Left lung (tissue), 10 donors: ENCODE data around the gene RALBP1. TPM values are rescaled to one million over a fixed set of nuclear protein-coding genes. Genes with fewer than 3 reads are reported as not detected.

Source experiments
- ATAC-seq: fragments of 200-7000 bp; cut with Tn5 transposase; one replicate; pipeline ENCODE4 v1.9.1; 2020; ENCODE audit warnings: moderate library complexity
- DNase-seq, 4 donors: peaks; one replicate each; pipeline ENCODE4 v3.0.0-alpha.2; 2013 to 2020
- H3K27ac ChIP-seq, 2 donors: fragments of 200-600 bp; sonication (generic) in 1 of 2; one replicate each; pipeline versions ENCODE4 v1.5.0 to v1.8.0; 2020 to 2021
- H3K27me3 ChIP-seq, 2 donors: fragments of 200-600 bp; sonication (generic) in 1 of 2; one replicate each; pipeline versions ENCODE4 v1.5.0 to v1.8.0; 2020 to 2021
- H3K36me3 ChIP-seq, 2 donors: fragments of 200-600 bp; sonication (generic) in 1 of 2; one replicate each; pipeline versions ENCODE4 v1.5.0 to v1.8.0; 2020 to 2021
- H3K4me1 ChIP-seq, 2 donors: fragments of 200-600 bp; one replicate each; pipeline ENCODE4 v1.8.0; 2021
- H3K4me3 ChIP-seq, 2 donors: fragments of 200-600 bp; sonication (generic) in 1 of 2; one replicate each; pipeline versions ENCODE4 v1.5.0 to v1.8.0; 2020 to 2021; ENCODE audit warnings: mild to moderate bottlenecking in 1 of 2
- H3K9me3 ChIP-seq, 2 donors: fragments of 200-600 bp; sonication (generic) in 1 of 2; one replicate each; pipeline versions ENCODE4 v1.5.0 to v1.8.0; 2020 to 2021
- intact Hi-C, 2 donors: fragments of 100-400 bp; cut with DNase I; formaldehyde crosslinking; loops; one replicate each; pipeline versions ENCODE4 v1.11.2 to v1.14.2; 2022
- polyA plus RNA-seq, 6 donors: library from polyadenylated mRNA; unstranded; fragments of 120-200 nt; gene quantifications; one replicate each; pipeline ENCODE4 v1.2.1, GENCODE V29; 2013; ENCODE audit not compliant: insufficient read length in 6 of 6
- total RNA-seq, 2 donors: library from RNA; stranded (reverse); fragmentation: NEBNext Ultra II Directional; extraction: Animal tissue kit (Norgen Biotek cat#: 25700); gene quantifications; one replicate each; pipeline ENCODE4 v1.2.1, GENCODE V29; 2021
- TF ChIP-seq, protein P1 (sequence below), 2 donors: fragments of 200-600 bp; sonication (generic) in 1 of 2; IDR thresholded peaks; one replicate each; pipeline versions ENCODE4 v1.5.0 to v1.8.0; 2021; ENCODE audit warnings: antibody characterized with exemption in 2 of 2
- donor health status: DM: no; HTN: yes; CAD: no.
- donor health status: DM: no; HTN: no; CAD: no.

RALBP1 gene
- total and polyA plus RNA-seq, 8 donors: 46.5 to 53.0 (median 49.9) TPM

DNA sequence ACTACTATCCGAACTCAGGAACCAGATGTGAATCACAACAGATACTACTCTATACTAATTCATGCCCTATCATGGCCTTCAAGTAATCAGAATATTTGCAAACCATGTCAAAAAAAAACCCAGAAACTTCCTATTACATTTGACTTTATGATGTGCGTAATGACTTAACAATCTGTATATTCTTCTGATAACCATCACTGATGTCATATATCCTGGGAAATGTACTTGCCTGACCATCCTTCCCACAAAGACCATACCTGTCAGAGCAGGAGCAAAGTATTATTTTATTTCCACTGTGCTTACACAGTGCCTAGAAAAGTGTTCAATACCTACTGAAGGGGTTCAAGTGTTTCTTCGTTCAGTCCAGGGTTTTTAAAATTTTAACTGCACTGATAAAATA lies 111.5 kb downstream of the RALBP1 start:
- ATAC-seq (no peak), DNase-seq (no peak)
- H3K4me3 ChIP-seq: no peak overlapping the region
- peaks cover 0 to 76% of the 10 kb centered on the region in 2 donors for H3K36me3 ChIP-seq
- intact Hi-C loops: no loop called here
- H3K4me1 ChIP-seq: no peaks in the 10 kb centered on the region
- no peaks in the 10 kb centered on the region for H3K9me3 ChIP-seq
- no peak overlapping the region for H3K27ac ChIP-seq
- H3K27me3 ChIP-seq: no peaks in the 10 kb centered on the region
- TF ChIP-seq, protein P1, sequence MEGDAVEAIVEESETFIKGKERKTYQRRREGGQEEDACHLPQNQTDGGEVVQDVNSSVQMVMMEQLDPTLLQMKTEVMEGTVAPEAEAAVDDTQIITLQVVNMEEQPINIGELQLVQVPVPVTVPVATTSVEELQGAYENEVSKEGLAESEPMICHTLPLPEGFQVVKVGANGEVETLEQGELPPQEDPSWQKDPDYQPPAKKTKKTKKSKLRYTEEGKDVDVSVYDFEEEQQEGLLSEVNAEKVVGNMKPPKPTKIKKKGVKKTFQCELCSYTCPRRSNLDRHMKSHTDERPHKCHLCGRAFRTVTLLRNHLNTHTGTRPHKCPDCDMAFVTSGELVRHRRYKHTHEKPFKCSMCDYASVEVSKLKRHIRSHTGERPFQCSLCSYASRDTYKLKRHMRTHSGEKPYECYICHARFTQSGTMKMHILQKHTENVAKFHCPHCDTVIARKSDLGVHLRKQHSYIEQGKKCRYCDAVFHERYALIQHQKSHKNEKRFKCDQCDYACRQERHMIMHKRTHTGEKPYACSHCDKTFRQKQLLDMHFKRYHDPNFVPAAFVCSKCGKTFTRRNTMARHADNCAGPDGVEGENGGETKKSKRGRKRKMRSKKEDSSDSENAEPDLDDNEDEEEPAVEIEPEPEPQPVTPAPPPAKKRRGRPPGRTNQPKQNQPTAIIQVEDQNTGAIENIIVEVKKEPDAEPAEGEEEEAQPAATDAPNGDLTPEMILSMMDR (IDR thresholded peaks at IDR 0.05): no peak

Other genes starting within 250 kb of the RALBP1 start
- 10 to 100 TPM; 32.2 to 43.0 TPM for gene TWSG1, start 140.7 kb upstream of the RALBP1 start, total RNA-seq
- gene TWSG1, start 140.7 kb upstream of the RALBP1 start, polyA plus RNA-seq: 10 to 100 TPM; 60.8 to 78.9 (median 73.9) TPM
- gene PPP4R1, start 139.0 kb downstream of the RALBP1 start, total RNA-seq: 100 to 1,000 TPM; 156 to 163 TPM
- gene PPP4R1, start 139.0 kb downstream of the RALBP1 start, polyA plus RNA-seq: 100 to 1,000 TPM in 4 of 6 donors, 10 to 100 TPM in 2; 97.6 to 118 (median 105) TPM
- gene RAB31, start 232.8 kb downstream of the RALBP1 start, total RNA-seq: 100 to 1,000 TPM; 115 to 135 TPM
- gene RAB31, start 232.8 kb downstream of the RALBP1 start, polyA plus RNA-seq: 10 to 100 TPM; 30.3 to 41.6 (median 34.0) TPM